Activated CD4-positive, alpha-beta T cell treated with anti-CD3 and anti-CD28 coated beads for 4 hours (primary cell): ENCODE measurements around the gene USP14.

Experiments used
- DNase-seq, 2 donors: peaks; one replicate each; pipeline ENCODE4 v3.0.0-alpha.2; 2020

The USP14 gene

DNA sequence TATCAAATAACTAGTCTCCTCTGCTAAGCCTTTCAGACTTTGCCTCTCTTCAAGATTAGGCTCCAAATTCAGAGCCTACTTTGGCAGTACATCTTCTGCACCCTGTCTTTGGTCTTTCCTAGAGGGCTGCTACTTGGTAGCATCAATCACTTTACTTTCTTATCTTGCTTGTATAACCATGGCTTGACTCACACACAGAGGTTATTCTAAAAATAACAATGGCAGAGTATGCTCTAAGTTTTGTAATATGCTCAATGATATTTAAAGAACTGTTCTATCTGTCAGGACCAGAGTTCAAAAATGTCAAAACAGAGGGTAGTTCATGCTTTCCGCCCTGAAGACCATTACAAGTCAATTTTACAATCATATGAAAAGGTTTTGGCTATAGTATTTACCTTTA, 81.8 kb downstream of the USP14 start:
- DNase-seq = no peak

DNA sequence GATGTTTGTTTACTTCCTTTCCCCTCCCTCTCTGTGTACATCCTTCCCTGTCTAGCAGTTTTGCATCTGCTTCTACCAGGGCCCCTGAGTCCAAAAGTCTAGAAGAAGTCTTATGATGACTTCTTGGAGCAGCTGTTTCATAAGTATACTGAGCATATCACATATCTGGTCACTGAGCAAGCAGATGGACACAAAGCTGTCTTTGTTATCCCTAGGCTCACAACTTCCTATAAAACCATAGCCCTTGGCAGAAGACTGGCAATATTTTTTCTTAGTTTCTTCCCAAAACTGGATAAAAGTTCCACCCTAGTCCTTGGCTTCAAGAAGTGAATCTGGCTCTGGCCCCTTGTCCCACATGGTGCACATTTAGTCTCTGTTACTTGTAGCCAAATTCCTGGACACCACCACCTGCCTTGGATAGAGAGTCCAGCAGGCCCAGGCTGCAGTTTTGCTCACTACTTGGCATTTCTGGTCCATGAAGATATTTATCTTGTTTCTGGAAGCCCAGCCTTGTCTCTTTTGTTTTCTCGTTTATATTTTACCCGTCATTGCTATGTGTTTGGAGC, 87.0 kb downstream of the USP14 start:
- DNase-seq = no peak

DNA sequence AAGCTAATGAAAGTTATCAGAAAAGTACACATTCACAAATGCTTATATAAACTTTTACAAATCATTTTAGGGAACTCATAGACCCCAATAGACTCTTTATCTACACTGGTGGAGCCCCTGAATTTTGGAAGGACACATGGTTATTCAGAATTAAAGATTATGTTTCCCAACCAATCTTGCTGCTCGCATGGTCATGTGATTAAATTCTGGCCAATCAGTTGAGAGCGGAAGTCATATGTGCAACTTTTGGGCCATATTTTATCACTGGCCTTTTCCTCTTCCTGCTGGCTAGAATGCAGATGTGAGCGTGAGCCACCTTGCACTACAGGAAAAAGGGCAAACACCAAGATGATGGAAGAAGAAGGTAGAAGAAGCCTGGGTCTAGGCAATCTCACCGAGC, 89.7 kb downstream of the USP14 start:
- no peak for DNase-seq

DNA sequence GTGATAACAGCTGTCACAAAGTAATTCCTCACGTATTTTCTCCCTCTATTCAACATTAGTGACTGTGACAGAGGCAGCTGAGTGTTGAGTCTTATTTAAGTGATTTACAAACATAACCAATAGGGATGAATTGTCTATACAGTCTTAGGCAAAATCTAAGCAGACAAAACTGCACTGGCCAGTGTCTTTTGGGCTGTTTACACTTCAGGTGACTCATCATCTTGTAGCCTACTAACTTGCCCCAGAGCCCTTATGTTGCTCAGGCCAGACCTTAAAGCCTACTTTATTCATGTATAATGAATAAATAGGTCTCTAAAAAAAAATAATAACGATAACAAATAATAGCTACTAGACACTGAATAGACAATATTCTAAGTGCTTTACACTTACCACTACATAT, 92.3 kb downstream of the USP14 start:
- no peak for DNase-seq

DNA sequence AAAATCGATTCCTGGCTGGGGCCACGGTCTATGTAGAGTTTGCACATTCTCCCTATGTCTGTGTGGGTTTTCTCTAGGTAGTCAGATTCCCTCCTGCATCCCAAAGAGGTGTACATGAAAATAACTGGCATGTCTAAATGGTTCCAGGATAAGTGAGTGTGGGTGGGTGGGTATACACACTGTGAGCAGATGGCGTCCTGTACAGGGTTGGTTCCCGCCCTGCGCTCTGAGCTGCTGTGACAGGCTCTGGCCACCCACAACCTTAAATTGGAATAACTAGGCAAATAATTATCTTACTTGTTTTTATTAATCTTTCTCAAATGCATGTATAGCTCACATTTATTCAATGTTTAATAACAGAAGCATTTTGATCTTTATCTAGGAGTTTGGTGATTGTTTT, 93.2 kb downstream of the USP14 start:
- no peak for DNase-seq

DNA sequence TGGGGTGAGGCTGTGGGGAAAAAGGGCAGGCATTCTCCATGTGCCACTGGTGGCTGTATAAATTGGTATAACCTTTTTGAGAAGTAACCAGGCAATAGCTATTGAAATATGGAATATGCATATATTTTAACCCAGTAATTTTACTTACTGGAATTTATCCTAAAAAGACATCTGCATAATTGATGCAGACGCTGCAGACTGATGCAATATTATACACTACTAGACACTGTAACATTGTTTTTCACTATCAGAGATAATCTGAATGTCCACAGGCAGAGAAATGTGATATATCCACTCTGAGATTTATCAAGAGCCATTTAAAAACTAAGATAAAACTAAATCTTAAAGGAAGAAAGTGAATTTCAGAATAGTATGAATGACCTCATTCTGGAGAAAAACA, 94.8 kb downstream of the USP14 start:
- no peak for DNase-seq

DNA sequence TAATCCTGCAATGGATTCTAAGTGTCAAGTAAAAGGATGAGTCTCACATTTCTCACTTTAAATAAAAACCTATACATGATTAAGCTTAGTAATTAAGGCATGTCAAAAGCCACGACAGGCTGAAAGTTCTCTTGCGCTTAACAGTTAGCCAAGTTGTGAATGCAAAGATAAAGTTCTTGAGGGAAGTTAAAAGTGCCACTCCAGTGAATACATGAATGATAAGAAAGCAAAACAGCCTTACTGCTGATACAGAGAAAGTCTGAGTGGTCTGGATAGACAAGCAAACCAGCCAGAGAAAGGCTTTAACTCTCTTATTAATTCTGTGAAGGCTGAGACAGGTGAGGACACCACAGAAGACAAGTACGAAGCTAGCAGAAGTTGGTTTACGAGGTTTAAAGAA, 96.8 kb downstream of the USP14 start:
- DNase-seq = no peak

DNA sequence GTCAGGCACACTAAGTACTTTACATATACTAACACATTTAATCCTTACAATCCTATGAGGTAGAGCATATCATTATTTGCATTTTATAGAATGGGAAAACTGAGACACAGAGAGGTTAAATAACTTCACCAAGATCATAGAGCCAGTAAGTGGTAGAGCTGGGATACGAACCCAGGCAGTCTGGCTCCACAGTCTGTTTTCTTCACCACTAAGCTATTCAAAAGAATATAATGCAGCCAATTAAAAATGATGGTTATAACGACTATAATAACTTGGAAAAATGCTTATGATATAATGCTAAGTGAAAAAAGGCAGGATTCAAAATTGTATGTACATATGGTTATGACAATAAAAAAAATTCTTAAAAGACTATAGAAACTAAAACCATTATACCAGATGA, 102.2 kb downstream of the USP14 start:
- no peak for DNase-seq

DNA sequence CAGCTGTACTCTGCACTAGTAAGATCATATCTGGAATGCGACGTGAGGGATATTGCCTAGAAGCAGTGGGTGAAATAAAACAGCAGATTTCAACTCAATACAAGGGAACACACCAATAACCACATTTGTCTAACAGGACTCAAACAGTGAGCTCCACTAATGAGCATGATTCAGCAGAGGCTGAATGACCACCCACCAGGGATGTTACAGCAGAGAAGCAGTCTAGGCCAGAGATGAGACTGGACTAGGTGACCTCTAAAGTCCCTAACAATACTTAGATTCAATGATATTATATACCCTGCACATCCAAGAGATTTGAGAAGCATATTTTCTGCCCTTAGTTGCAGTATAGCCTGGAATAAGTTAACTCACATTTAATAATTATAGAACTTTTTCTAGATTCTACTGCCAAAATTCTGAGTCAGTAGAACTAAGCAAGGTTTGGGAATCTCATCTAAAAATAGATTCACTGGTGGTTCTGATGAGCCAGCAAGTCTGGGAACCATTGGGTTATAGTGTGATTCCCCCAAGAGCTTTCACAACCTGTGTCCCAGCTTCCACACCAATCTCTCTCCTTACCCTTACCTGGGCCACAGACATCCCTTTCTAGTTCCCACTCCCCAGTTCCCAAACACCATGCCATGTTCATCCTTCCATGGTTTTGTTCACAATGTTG, 103.2 kb downstream of the USP14 start:
- DNase-seq = no peak
